Stimulated activated CD4-positive, alpha-beta T cell treated with anti-CD3 and anti-CD28 coated beads, TNF-alpha, amount 100 ng/mL, for 4 hours (primary cell): Measurements from ENCODE around the gene LPCAT1.

ENCODE experiments used
- DNase-seq, 3 experiments: peaks; one replicate each; pipeline ENCODE4 v3.0.0-alpha.2; 2020; ENCODE audit warnings: low read depth in 3 of 3

LPCAT1 gene

DNA sequence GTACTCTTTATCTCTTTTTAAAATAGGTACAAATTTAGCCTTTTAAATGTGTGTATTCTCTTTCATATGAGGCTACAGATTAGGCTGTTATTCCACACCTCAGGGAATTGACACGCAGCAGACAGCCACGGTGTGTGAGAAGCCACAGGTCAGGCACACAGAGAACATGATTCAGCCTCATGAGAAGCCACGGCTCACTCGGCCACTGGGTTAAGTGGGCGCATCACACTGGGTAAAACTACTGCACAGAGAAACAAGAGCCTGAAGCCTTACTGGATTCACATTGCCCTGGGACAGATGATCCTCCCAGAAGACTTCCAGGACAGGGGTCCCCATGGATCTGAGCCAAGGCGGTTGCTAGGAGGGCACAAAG, 28.2 kb downstream of the LPCAT1 start:
- no peak for DNase-seq

- no peak for DNase-seq
Measured at GRCh38 chr5:1494780-1495524, 28.8 kb downstream of the LPCAT1 start.

GRCh38 chr5:1493941-1494340, 29.8 kb downstream of the LPCAT1 start:
- DNase-seq = no peak

DNA sequence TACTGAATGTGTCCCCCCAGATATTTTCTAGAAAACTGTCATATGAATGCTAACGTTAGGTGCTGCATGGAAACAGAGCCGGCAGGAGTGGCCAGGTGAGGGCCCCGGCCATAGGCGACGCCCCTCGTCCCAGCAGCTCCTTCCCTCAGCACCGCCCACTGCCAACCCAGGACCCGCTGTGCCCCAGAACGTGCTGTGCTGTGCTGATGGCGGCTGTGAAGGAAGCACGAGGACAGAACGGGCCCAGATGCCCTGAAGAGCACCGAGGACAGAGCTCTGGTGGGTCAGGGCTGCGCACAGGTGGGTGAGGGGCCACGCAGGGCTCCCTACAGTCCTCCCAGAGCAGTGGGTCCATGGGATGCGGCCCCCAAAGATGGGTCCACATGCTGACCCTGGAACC, 30.3 kb downstream of the LPCAT1 start:
- no peak for DNase-seq

DNA sequence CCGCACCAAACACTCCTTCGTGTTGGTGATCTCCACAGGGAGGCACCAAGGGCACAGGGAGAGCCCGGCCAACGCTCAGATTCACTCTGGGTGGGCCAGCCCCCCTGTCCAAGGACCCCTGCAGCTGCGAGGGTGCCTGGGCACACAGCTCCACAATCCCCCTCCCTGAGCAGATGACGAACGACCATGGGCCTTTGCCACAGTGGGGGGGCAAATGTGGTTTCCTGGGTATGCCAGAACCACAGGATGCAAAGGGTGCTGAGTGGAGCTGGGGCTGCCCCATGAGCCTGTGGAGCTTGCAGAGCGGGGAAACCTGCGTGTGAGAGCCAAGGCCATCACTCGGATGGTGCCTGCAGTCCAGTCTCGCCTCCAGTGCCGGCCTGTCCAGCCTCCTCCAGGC, 31.0 kb downstream of the LPCAT1 start:
- no peak for DNase-seq

- DNase-seq = no peak
Measured at GRCh38 chr5:1490376-1490775, 33.4 kb downstream of the LPCAT1 start.

GRCh38 chr5:1489754-1490153, 34.0 kb downstream of the LPCAT1 start:
- DNase-seq = no peak

GRCh38 chr5:1488882-1489680, 34.7 kb downstream of the LPCAT1 start:
- DNase-seq = no peak

DNA sequence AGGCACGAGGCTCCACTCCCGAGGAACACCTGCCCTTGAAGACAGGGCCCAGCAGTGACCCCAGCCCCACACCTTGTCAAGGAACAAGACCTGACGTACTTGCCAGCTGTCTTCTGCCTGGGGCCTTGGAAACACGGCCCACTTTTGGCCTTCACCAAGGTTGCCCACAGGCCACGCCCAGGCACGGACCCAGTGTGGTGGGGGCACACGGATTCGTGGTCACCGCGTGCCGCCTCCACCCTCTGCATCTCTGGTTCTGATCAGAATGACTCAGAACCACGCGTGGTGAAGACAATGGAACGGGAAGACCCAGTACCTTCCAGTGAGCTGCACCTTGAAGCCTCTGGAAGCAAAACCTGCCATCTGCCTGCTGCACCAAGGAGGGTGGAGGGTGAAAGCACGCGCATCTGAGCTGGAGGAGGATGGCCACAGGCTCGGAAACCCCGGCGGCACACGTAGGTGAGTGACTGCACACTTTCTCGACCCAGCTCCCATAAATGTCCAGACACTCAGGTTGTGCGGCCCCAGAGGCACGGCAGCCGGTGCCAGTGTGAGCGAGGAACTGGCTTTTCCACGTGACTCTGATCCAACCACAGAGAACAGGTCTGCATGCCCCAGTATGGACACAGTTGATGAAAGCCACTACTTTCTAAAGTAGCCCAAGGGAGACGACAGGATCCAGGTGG, 36.5 kb downstream of the LPCAT1 start:
- no peak for DNase-seq

- no peak for DNase-seq
Measured at GRCh38 chr5:1486271-1486670, 37.5 kb downstream of the LPCAT1 start.

- no peak for DNase-seq
Measured at GRCh38 chr5:1485579-1486118, 38.1 kb downstream of the LPCAT1 start.

DNA sequence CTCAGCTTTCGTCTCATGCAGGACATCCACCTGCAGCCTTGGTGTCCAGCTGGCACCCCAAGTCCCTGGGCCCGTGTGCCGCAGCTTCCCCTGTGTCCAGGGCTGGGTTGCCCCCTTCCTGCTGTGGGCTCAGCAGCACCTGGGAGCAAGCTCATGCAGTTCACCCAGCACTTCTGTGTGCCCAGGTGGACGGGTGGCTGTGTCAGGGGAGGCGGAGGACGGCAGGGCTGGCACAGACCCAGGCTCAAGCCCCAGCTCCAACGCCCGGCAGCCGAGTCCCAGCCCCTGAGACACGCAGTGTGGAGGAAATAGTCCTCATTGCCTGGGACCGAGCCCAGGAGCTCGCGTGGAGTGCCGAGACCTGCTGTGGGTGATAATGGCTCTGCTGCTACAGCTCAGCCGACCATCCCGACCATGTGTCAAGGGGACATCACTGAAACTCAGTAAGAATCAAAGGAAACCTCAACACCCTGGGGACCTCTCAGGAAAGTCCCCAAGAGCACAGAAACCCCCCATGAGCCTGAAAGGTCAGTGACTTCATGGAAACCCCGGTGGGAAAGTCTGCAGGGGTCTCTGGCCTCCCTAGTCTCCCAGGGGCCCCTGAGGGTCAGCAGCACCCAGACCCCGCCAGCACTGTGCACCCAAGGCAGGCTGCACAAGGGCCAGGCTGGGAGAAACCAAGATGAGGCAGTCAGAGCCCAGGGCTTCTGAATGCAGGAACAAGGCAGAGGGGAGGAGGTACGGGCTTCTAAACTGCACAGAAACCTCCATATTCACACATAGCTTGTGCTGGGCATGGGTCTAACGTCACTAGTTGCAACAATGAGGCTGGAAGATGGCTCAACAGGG, 38.8 kb downstream of the LPCAT1 start:
- DNase-seq = no peak

GRCh38 chr5:1483856-1484729, 39.7 kb downstream of the LPCAT1 start:
- DNase-seq = no peak

DNA sequence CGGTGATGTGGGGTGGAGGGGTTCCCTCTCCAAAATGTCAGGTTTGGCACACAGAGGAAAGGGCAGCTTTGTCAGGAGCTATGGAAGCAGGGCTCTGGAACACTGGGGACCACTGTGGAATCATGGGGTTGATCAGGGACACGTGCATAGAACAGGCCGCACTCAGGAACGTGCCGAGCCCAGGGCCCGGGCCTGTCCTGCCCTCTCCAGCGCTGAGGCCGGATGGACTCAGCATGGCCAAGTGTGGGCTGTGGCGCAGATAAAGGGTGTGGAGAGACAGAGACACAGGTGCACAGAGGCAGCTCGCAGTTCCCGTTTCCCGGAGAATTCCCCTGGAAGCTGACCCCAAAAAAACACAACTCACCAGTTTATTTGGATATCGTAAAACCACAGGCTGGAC, 40.7 kb downstream of the LPCAT1 start:
- DNase-seq = no peak

GRCh38 chr5:1481959-1482331, 41.8 kb downstream of the LPCAT1 start:
- no peak for DNase-seq

DNA sequence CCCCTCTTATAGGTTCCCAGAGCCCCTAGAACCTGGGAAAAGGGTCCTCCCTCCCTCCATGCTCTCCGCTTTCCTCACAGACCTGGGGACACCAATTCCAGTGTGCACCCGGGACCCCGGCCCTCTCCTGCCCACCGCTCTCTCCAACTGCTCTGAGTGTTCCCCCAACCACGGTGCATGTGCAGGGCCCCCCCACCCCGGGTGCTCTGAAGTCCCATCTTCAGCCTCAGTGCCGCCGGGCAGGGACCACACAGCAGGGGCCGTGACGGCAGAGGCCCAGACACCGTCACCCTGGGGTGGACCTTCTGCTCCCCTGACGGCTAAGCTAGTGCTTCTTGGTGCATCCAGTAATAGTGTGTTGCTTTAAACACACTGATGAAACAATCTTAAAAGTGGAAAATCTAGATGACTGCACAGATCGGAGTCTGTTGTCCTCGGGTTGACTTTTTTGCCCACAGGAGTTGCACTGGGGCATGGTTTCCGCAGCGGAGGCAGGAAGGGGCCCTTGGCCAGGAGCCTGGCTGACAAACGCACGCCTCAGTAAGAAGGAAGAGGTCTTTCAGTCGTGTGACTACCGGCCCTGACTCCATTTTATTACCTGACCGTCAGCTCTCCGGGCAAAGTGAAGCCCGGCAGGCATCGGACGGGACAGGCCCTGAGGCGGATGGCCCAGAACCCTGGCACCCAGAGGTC, 42.3 kb downstream of the LPCAT1 start:
- DNase-seq = no peak

GRCh38 chr5:1480806-1481205, 43.0 kb downstream of the LPCAT1 start:
- no peak for DNase-seq

GRCh38 chr5:1480217-1480616, 43.5 kb downstream of the LPCAT1 start:
- DNase-seq = no peak

GRCh38 chr5:1479581-1480188, 44.1 kb downstream of the LPCAT1 start:
- peak in 2 of 3 experiments; percentile 23 to 28 for DNase-seq

DNA sequence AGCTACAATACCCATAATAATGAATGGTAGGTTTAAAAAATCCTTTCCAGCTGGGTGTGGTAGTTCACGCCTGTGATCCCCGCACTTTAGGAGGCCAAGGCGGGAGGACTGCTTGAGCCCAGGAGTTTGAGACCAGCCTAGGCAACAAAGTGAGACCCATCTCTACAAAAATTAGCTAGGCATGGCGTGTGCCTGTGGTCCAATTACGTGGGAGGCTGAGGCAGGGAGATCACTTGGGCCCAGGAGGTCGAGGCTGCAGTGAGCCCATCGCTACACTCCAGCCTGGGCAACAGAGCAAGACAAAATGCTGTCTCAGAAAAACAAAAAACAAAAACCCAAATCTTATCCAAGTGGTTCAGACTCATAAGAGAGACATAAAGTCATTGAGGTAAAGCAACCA, 44.7 kb downstream of the LPCAT1 start:
- no peak for DNase-seq
